Measurements from ENCODE around the gene MREG. TPM values are rescaled to one million over a fixed set of nuclear protein-coding genes. Genes with fewer than 3 reads are reported as not detected.
"Not testable (repeated sequence)": the region's sequence is repeated elsewhere in the genome, so short reads cannot be mapped to it uniquely, and the experiment has no call there.

Gene MREG
- total RNA-seq, 1 experiment from 2014 or later = 14.8 TPM

DNA sequence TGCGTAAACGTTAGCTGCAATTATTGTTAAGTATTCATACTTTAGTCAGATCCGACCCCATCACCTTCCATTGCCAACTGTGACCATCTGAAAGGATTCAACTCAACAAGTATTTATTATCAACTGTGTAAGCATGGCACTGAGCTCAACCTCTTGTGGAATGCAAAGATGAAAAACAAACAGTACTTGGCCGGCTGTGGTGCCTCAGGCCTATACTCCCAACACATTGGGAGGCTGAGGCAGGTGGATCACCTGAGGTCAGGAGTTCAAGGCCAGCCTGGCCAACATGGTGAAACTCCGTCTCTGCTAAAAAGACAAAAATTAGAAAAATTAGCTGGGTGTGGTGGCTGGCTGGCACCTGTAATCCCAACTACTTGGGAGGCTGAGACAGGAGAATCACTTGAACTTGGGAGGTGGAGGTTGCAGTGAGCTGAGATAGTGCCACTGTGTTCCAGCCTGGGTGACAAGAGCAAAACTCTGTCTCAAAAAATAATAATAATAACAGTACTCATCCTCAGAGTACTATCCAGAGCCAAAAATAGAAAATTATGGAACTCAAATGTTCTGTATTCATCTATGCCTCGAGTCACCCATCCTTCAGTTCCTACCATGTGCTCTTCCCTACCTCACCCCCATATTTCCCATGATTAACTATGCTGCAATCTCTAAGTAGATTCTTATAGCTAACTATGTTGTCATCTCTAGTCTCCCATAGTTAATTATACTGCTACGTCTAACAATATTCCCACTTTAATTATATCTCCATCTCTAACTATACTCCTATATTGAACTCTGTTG, 8.6 kb upstream of the MREG start:
- no peak for DNase-seq (ENCODE audit: low read depth)

- DNase-seq (ENCODE audit: low read depth) = no peak
Measured at GRCh38 chr2:216018709-216019108, 5.4 kb upstream of the MREG start.

- peak; percentile 71 for DNase-seq (ENCODE audit: low read depth)
Measured at GRCh38 chr2:216017365-216017764, 4.0 kb upstream of the MREG start.

DNA sequence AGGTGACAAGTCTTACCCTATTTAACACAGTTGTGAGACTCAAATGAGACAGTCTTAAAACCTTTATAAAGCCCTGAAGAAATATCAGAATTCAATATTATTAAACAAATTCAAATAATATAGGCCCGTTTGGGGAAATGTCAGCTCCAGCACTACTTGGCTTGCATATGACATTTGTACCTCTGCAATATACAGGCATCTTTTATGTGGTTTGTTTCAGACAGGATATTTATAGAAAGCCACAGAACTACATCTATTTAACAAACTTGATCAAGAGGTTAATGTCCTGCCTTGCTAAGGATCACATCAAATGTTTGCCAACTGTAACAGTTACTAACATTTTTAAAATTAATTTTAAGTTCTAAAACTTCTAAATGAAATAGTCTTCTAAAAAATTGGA, 3.2 kb upstream of the MREG start:
- DNase-seq (ENCODE audit: low read depth) = no peak

DNA sequence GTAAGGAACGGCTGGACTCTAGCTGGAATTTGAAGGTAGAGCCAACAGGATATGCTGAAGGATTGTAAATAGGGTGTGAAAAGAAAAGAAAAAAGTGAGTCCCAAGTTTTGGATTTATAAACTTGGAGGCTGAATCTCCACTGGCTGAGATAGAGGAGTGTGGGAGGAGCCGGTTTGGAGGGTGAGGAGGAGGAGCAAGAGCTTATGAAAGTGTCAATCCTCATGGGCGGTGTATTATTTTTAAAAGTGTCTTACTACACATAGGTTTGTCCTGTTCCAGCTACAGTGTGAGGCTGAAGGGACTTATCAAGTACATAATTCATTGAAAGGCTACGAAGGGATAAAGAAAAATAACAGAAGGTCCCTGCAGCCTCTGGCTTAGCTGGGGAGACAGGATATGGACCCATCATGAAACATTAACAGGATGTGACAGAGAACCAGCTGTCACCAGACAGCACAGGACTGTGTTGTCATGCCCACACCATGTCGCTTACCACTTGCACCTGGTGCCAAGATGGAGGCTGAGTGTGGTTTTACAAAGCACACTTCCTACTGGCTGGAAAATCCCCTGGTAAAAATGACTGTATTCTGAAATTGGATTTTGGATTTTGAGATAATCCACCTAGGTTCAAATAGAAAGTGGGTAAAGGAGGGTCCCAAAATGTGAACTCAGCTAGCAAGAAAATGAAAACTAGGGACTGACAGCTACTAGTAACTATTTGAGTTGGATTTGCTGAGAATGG, 2.5 kb upstream of the MREG start:
- DNase-seq (ENCODE audit: low read depth) = no peak

GRCh38 chr2:216014986-216015385, 1.6 kb upstream of the MREG start:
- DNase-seq (ENCODE audit: low read depth) = no peak

GRCh38 chr2:216014006-216014405, 655 bp upstream of the MREG start:
- DNase-seq (ENCODE audit: low read depth) = no peak

- no peak for DNase-seq (ENCODE audit: low read depth)
Measured at GRCh38 chr2:216012830-216013079, 596 bp downstream of the MREG start.

- peak; percentile 35 for DNase-seq (ENCODE audit: low read depth)
Measured at GRCh38 chr2:216012133-216012829, 1.1 kb downstream of the MREG start.

GRCh38 chr2:216009215-216009614, 4.1 kb downstream of the MREG start:
- not testable (repeated sequence) for DNase-seq (ENCODE audit: low read depth)

GRCh38 chr2:216008387-216008786, 5.0 kb downstream of the MREG start:
- no peak for DNase-seq (ENCODE audit: low read depth)

DNA sequence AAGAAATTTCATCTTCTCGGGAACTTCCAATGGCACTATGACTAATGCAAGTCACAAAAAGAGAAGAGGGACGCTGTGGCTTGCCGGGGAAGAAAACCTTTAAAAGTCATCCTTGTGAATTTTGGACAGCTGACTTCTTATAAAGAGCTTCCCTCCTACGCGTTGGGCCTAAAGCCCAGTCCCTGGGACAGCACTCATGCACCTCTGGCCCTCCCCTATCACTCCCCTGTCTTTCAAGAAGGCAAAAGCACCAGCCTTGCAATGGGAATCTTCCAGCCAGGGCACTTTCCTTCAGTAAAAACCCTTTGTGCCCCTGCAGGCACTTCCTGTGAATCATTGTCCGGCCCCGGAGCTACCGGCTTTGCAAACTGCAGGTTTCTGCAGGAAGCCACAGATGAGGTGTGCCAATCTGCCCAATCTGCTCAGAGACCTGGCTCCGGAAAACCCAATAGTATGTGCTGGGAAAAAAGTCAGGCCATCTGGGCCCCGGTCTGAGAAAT, 7.1 kb downstream of the MREG start:
- DNase-seq (ENCODE audit: low read depth) = peak; percentile 75

- DNase-seq (ENCODE audit: low read depth) = no peak
Measured at GRCh38 chr2:216004697-216005283, 8.6 kb downstream of the MREG start.

GRCh38 chr2:216003876-216004696, 9.3 kb downstream of the MREG start:
- DNase-seq (ENCODE audit: low read depth) = no peak

DNA sequence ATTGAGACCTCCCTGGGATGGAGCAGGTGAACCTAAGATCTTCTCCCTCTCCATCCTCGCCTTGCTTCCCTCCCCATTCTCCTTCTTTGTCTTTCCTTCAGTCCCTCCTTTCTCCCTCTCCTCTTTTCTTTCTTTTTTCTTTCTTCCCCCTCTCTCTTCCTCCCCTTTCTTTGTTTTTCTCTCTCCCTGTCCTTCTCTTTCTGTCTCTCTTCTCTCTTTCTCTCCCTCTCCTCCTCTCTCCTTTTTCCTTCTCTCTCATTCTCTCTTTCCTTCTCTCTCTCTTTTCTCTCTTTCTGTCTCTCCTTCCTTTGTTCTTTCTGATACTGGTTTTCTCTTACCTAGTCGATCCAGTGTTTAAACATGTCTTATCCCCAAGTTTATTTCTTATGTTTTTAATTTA, 10.7 kb downstream of the MREG start:
- no peak for DNase-seq (ENCODE audit: low read depth)

- DNase-seq (ENCODE audit: low read depth) = no peak
Measured at GRCh38 chr2:216002101-216002678, 11.2 kb downstream of the MREG start.

DNA sequence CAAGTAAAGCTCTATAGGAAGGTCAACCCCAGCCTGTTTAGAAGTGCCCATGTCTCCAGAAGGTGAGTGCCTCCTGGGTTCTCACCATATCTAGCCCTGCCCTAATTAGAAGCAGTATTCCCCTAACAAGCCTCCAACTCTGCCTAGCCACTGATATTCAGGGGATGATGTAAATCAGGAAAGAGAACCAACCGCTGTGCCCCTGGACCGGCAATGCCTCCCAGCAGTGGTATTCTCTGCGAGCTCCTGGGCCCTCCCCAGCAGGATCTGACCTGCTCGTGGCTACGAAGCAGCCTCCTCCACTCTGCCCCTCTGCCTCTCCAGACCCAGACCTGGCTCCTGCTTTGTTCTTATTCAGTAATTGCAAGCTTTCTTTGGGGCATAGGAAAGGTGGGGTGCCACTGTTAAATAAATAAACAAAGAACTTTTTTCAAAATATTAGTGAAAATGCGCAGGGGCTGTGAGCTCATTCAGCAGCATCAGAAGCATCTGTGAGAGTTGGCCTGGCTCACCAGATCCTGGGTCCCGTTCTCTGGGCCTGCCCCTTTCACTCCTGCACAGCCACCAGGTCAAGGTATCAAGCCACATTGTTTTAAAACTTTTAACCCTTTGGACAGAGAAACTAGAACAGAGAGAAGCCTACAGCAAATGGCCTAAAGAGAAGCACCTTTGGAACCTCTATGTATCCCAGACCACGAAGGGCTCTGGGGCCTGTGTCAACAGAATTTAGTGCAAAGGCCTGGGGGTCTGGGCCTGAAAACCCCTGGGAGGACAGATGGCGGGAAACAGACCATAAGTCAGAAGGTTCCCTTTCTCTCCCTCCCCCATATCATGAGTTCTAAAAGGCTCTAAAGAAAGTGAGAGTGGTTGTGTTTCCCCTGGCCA, 11.9 kb downstream of the MREG start:
- DNase-seq (ENCODE audit: low read depth) = no peak

- DNase-seq (ENCODE audit: low read depth) = no peak
Measured at GRCh38 chr2:215998636-215999035, 14.7 kb downstream of the MREG start.

GRCh38 chr2:215997219-215997618, 16.1 kb downstream of the MREG start:
- no peak for DNase-seq (ENCODE audit: low read depth)

GRCh38 chr2:215994911-215995310, 18.4 kb downstream of the MREG start:
- DNase-seq (ENCODE audit: low read depth) = no peak
